SK-N-MC (cell line): Measurements from ENCODE around the gene PTPN12.

Experiments
- EZH2 ChIP-seq: fragments of 200-600 bp; sonication (generic); IDR thresholded peaks from one replicate; pipeline ENCODE4 v1.6.1; 2017; ENCODE audit warnings: antibody characterized with exemption
- FOXP2 ChIP-seq: optimal IDR thresholded peaks from 2 replicates; pipeline ENCODE3; 2011; ENCODE audit warnings: mild to moderate bottlenecking, moderate library complexity; ENCODE audit not compliant: insufficient read depth; ENCODE audit errors: extremely low read length, control extremely low read depth
- POLR2AphosphoS5 ChIP-seq: IDR thresholded peaks from 2 replicates; pipeline ENCODE4 v1.6.1; 2012; ENCODE audit warnings: mild to moderate bottlenecking, low read depth, low read length, borderline replicate concordance

DNA sequence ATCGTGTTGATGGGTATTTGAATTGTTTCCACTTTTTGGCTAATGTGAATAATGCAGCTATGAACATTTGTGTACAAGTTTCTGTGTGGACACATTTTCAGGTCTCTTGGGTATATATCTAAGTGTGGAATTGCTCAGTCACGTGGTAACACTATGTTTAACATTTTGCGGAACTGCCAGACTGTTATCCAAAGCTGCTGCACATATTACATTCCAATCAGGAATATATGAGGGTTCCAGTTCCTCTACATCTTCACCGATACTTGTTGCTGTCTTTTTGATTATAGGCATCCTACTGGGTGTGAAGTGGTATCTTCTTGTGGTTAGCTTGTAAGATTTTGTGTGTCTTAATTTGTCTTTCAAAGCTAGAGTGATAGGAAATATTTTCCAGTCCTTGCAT is 6.8 kb downstream of the PTPN12 start:
- TF ChIP-seq EZH2: no peak
- TF ChIP-seq FOXP2: no peak
- TF ChIP-seq POLR2AphosphoS5: no peak
